EL (cell line): ENCODE measurements around the gene POLRMT.

ENCODE experiments used
- DNase-seq: peaks from one replicate; pipeline ENCODE4 v3.0.0-alpha.2; 2016

The POLRMT gene

GRCh38 chr19:574658-575526, 58.4 kb downstream of the POLRMT start:
- DNase-seq: peak; percentile 32

- DNase-seq: no peak
Measured at GRCh38 chr19:573519-573825, 59.9 kb downstream of the POLRMT start.

DNA sequence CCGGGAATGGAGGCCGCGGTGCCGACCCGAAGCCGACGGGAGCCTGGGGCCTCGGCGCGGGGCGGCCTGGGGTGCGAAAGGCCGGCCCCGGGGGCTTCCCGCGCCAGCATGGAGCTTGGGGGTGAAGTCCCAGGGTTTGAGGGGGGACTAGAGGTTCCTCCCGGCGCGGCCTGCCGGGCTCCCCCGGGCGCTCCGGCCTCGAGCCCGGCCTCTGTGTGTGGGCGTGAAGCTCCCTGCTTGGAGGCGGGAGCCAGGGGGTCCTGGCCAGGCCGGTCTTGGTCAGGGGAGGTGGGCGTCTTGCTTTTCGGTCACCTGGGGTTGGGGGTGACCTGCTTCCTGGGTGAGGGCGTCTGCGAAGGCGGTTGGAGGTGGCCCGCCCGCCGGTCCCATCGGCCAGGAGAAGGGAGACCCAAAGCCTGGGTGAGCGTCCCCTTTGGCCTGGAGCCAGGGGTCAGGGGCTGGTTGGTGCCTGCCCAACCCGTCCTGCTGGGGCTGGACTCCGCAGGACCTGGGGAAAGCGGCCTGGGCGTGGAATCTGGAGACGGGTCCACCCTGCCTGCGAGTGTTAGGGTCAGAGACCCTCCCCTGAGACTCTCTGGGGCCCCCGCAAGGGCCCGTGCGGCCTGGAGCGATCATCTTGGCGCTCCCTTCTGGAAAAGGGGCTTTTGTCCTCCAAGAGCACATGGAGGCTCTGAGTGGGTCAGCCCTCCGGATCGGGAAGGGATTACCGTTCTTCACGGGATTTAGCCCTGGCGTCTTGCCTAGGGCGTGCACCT, 60.4 kb downstream of the POLRMT start:
- peak; percentile 64 for DNase-seq

DNA sequence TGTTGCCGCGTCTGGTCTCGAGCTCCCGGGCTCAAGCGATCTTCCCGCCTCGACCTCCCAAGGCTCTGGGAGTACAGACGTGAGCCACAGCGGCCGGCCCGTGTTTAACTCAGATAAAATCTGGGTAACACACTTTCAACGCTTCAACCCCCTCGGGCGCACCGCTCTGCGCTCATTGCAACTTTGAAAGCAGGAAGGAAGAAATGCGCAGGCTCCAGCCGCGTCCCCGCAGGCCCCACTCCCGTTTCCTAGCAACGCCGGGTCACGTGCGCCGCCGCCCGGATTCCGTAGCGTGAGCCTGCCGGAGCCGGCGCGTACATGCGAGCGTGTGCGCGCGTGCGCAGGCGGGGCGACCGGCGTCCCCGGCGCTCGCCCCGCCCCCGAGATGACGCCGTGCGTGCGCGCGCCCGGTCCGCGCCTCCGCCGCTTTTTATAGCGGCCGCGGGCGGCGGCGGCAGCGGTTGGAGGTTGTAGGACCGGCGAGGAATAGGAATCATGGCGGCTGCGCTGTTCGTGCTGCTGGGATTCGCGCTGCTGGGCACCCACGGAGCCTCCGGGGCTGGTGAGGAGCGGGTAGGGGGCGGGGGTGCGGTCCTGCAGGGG, 61.1 kb downstream of the POLRMT start, which contains the start of gene BSG:
Gene BSG, plus strand, starts transcription at position 457 of the 603 bp plus-strand sequence. Its CDS starts 39 bp downstream, at position 496.
- DNase-seq: peak; percentile 98

- DNase-seq: peak; percentile 50
Measured at GRCh38 chr19:571566-571974, 61.8 kb downstream of the POLRMT start.

- peak; percentile 53 for DNase-seq
Measured at GRCh38 chr19:570937-571565, 62.3 kb downstream of the POLRMT start.

- DNase-seq: no peak
Measured at GRCh38 chr19:570251-570686, 63.1 kb downstream of the POLRMT start.

DNA sequence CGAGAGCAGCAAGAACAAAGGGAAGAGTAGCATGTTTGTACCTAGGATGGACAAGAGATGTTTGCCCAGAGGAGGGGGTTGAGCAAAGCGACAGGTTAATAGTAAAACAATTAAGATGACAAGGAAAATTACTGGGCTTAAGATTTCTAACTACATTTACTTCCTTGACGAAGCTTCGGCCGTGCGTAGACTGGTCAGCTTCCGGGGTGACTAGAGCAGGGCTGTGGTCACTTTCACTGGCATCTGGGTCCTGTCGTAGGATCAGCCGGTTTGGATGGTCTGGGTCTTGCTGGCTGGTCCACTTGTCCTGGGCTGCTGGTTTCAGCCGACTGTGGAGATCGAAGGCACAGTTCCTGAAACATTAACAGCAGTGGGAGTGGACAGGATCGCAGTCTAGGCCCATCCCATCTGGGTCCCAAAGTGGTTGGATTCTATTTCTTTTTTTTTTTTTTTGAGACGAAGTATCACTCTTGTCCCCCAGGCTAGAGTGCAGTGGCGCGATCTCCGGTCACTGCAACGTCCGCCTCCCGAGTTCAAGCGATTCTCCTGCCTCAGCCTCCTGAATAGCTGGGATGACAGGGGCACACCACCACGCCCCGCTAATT, 65.9 kb downstream of the POLRMT start:
- DNase-seq: no peak
